HT1080 (cell line): ENCODE measurements around the gene FLT1. TPM values are rescaled to one million over a fixed set of nuclear protein-coding genes. Genes with fewer than 3 reads are reported as not detected.

Source experiments
- DNase-seq: peaks from one replicate; pipeline ENCODE4 v3.0.0-alpha.2; 2015; ENCODE audit warnings: low read depth
- total RNA-seq: library from RNA; depleted of rRNA; stranded (reverse); fragments of >200 nt; shearing (Covaris generic); gene quantifications from 2 replicates; pipeline ENCODE4 v1.2.3, GENCODE V29; 2014

FLT1 gene
- total RNA-seq, 1 experiment from 2014 or later = 3.3 TPM

DNA sequence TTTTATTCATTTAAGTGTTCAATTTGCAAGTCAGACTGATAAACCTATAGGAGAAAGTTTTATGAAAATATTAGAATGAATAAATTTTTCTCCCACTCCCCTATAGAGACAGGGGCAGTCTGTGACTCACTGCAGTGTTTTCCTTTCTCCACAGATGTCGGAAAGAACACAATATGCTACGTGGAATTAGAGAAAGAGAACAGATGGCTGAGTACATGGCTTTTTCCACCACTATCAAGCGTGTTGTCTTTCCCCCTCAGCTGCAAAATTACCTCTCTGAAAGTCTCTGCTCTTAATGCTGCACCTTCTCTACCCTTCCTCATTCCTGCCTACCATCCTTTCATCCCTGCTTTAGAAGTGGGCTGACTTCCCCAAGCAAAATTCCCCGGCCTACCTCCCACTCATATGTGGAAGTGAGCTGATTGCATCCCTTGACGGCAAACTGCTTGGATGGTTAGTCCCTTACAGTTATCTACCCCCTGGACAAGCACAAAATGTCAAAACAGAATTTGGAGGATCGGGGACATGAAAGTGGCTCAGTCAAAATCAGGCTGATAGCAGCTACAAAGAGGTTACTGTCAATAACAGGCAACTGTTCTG, 30.0 kb downstream of the FLT1 start:
- no peak for DNase-seq

DNA sequence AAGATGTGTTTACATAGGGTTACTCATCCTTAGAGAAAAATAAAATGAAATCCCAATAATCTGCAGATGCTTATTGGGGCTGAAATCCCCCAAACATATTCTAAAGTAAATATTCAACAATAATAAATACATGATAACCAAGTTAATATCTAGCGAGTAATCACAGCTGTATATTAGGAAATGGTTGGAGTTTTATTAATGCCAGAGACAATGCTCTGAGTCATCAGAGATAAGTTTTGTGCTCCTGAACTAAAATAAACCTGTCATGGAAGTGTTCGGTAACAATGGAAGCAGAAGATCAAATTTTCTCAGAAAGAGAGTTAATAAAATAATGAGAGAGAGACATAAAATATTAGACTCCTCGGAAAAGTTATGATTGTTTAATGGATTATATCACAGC, 31.4 kb downstream of the FLT1 start:
- DNase-seq = no peak

GRCh38 chr13:28459911-28460310, 35.0 kb downstream of the FLT1 start:
- DNase-seq = no peak

DNA sequence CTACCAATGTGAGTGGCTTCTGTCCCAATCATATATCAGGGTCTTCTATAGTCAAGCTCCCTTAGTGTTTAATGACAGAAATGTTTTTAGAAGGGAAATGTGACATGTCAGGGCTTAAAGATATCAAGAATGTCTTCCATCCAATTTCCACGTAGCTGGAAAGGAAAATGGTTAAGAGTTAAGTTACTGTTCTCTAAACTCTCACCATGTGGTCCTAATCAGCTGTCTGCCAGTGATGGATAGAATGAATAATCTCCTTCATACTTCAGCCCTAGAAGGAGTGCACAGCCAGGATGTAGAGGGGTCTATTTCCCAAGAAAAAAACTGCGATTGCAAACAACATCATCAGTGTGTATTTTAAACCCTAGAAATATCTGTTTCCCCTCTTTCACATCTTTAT, 36.3 kb downstream of the FLT1 start:
- no peak for DNase-seq

DNA sequence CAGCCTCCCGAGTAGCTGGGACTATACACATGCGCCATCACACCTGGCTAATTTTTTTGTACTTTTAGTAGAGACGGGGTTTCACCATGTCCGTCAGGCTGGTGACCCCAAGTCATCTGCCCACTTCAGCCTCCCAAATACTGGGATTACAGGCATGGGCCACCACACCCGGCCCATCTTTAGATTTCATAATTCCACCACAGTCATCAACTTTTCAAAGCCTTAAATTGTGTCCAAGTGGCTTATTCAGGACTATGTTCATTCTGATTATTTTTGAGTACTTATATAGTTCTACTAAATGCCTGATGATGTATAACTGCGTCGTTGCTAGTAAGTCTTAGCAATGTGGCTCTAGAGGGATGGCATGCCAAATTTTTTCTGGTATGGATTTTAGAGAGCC, 36.9 kb downstream of the FLT1 start:
- DNase-seq = no peak

DNA sequence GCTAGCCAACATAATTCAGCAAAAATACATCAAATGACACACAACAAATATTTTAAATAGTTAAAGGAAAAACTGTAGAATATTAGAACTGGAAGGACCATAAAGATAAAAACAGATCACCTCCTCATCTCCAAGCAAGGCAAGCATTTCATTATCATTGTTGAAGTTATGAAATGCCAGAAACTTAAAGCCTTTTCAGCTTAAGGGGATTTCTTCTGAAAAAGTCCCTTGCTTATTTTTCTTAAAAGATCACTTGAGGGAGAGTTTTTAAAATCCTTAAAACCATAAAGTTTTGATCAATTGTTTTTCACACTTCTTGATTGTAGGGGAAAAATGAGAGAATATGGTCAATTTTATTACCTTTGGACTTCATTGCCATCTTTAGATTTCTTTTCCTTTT, 37.4 kb downstream of the FLT1 start:
- no peak for DNase-seq

- no peak for DNase-seq
Observed at GRCh38 chr13:28455580-28456194, 39.2 kb downstream of the FLT1 start.

- DNase-seq = no peak
Observed at GRCh38 chr13:28452755-28453154, 42.2 kb downstream of the FLT1 start.

- no peak for DNase-seq
Observed at GRCh38 chr13:28451482-28452217, 43.3 kb downstream of the FLT1 start.

- DNase-seq = no peak
Observed at GRCh38 chr13:28449826-28450773, 44.8 kb downstream of the FLT1 start.

- no peak for DNase-seq
Observed at GRCh38 chr13:28448651-28449358, 46.1 kb downstream of the FLT1 start.

DNA sequence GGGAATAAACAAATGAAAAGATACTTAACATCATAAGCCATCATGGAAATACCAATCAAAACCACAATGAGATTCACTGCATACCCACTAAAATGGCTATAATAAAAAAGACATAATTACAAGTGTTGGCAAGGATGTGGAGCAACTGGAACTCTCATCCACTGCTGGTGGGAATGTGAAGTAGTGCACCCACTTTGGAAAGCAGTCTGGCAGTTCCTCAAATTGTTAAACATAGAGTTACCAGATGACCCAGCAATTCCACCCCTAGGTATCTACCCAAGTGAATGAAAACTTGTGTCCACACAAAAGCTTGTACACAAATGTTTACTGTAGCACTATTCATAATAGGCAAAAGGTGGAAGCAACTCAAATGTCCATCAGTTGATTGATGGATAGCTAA, 46.9 kb downstream of the FLT1 start:
- no peak for DNase-seq

DNA sequence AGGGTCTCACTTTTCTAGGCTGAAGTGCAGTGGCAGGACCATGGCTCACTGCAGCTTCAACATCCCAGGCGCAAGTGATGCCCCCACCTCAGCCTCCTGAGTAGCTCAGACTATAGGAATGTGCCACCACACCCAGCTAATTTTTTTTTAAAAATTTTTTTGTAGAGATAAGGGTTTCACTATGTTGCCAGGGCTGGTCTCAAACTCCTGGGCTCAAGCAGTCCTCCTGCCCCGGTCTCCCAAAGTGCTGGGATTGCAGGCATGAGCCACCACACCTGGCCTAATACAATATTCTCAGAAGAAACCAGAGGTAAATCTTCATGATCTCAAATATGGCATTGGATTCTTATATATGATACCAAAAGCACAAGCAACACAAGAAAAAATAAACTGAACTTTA, 47.7 kb downstream of the FLT1 start:
- no peak for DNase-seq

- no peak for DNase-seq
Observed at GRCh38 chr13:28442839-28443238, 52.1 kb downstream of the FLT1 start.

DNA sequence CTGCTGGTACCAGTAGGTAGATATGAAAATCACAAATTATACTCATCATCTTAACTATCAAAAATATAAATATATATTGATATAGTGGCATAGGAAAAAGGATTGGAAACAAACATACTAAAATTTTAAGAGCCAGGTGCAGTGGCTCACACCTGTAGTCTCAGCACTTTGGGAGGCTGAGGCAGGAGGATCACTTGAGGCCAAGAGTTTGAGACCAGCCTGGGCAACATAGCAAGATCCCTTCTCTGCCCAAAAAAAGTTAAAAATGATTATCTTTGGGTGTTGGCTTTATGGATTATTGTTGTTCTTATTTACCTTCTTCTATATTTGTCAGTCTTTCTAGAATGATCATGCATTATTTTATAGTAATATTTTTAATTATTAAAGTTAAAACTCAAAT, 53.4 kb downstream of the FLT1 start:
- no peak for DNase-seq

GRCh38 chr13:28440774-28441504, 54.0 kb downstream of the FLT1 start:
- DNase-seq = no peak

- DNase-seq = no peak
Observed at GRCh38 chr13:28438598-28439334, 56.2 kb downstream of the FLT1 start.

DNA sequence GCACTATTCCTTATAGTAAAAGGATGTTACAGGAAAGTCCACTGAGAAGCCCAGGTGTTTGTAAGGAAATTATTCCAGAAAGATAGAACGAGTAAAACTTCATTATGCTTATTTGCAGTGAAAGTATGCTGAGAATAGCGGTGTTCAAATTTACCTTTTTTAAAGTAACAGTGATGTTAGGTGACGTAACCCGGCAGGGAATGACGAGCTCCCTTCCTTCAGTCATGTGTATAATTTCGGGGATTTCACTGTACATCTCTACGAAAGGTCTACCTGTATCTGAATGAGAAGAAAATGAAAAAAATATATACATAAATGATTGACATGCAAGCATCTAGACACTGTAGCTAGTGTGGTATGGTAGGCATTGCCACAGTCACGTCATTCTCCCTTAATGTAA, 56.9 kb downstream of the FLT1 start:
- DNase-seq = no peak

DNA sequence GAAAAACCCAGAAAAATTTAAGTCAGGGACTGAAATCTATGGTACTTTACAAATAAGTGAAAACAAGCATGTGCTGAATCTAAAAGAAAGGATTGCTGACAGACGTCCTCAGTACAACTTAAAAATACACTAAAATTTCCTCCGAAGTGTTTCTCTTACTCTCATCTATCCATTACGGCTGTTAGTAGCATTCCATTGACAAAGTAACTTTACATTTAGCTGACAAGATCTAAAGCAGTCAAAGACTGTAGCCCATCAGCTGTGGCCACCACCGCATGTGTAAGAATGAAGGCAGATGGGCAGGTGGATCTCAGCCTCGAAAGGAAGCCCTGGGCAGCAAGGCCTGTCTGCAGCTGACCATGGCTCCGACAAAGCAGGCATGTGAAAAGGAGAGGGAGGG, 59.0 kb downstream of the FLT1 start:
- DNase-seq = no peak

DNA sequence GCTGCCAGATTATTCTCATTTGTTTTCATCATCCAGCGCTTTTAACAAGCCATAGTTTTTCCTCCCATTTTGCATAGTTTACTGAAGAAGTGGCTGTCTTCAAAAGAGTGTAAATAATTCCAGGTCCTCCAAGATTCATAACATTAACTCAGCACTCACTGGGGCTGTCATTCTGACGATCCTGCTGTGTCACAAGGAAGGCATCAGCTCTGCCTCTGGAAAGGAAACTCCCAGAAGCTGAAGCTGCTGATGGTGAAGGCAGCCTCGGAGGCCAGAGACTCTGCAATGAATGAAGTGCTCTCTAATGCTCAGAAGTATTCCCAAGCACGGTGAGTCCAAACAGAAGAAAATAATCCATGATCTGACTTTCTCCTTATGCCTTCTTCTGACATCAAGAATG, 60.0 kb downstream of the FLT1 start:
- no peak for DNase-seq
